GM21528 (cell line): ENCODE data around the gene XYLT1.

Experiments used
- ATAC-seq: cut with Tn5 transposase; IDR thresholded peaks from one replicate; pipeline ENCODE4 v1.9.1; 2021; ENCODE audit warnings: mild to moderate bottlenecking, moderate library complexity; ENCODE audit not compliant: unreplicated experiment, low FRiP score

Gene XYLT1

GRCh38 chr16:17377360-17378324, 93.1 kb downstream of the XYLT1 start:
- no peak for ATAC-seq

GRCh38 chr16:17375461-17376304, 95.1 kb downstream of the XYLT1 start:
- no peak for ATAC-seq

DNA sequence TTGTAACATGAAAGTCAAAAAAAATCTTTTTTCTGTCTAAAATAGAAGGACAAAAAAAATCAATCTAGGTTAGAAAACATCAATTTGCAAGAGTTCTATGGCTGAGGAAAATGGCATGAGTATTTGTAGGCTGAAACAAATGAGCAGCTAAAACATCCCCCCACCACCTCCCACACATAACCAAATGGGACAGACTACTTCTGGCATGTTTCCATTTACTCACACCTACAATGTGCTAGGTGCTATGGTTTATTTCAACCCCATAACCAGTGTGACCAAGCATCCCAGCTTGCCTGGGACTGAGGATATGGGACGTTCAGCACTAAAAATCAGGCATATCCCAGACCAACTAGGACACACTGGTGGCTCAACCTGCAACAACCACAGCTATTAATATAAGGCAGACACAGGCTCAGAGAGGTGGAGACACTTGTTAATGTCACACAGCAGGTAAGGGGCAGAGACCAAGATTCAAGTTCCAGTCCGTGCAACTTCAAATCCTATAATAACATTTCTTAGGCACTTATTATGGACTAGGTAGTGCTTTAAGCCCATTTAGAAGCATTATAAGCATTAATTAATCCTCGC, 96.0 kb downstream of the XYLT1 start:
- ATAC-seq: no peak

- ATAC-seq: no peak
Observed at GRCh38 chr16:17373533-17373932, 97.2 kb downstream of the XYLT1 start.

- no peak for ATAC-seq
Observed at GRCh38 chr16:17372386-17372785, 98.4 kb downstream of the XYLT1 start.

- no peak for ATAC-seq
Observed at GRCh38 chr16:17371299-17371698, 99.5 kb downstream of the XYLT1 start.

GRCh38 chr16:17370731-17371285, 100.0 kb downstream of the XYLT1 start:
- ATAC-seq: no peak

DNA sequence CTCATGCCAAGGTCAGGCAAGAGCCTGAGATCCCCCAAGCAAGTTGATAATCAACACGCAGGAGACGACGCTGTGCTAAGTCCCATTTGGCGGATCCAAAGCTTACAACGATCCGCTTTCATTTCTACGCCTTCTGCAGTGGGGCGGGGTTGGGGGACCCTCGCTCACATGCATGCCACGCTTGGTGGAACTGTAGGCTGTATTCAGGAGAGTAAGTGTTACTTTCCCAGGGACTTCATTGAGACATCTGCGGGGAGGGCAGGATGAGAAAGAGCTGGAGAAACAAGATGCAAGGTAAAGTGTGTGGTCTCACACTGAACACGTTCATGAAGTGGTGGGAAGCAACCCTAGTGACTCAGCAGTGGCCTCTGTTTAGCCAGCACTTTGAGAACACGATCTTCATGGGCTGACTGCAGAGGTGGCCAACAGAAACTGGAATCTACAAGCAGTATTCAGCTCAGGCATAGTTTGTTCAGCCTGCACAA, 100.5 kb downstream of the XYLT1 start:
- no peak for ATAC-seq

DNA sequence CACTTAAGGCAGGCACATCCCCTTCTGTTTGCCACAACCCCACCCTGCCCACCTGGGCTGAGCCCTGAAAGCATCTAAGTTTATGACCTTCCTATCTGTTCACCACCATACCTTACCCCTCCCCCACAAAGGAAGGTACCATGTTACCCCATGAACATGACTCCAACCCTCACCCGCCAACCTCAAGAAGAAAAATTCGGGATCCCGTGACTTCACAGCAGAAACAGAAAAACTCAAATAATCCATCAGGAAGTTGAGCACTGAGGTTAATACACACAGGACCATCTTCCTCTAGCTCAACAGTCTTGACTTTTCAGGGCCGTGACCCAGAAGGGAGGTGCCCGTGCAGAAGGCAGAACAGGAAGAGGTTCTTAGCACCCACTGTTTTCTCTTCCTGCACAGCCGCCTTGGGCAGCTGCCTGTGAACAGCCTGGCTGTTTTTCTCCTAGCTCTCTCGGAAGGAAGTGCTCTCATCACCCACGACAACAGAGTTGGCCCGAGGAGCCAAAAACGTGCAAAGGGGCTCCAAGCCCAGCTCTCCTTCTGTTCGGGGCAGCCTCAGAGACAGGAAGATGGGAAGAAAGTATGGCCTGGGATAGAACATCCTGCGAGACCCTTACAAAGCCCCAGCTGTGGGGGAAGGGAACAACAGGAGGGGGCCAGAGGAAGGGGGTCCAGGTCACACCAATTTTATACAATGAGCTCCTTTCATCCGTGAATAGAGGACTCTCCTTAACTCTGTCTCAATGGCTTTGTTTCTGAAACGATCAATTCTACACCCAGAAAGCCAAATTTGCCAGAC, 101.1 kb downstream of the XYLT1 start:
- peak; percentile 88 for ATAC-seq

GRCh38 chr16:17368951-17369350, 101.8 kb downstream of the XYLT1 start:
- ATAC-seq: no peak

GRCh38 chr16:17368446-17368845, 102.3 kb downstream of the XYLT1 start:
- no peak for ATAC-seq

- ATAC-seq: no peak
Observed at GRCh38 chr16:17367923-17368322, 102.8 kb downstream of the XYLT1 start.

- no peak for ATAC-seq
Observed at GRCh38 chr16:17367036-17367435, 103.7 kb downstream of the XYLT1 start.

DNA sequence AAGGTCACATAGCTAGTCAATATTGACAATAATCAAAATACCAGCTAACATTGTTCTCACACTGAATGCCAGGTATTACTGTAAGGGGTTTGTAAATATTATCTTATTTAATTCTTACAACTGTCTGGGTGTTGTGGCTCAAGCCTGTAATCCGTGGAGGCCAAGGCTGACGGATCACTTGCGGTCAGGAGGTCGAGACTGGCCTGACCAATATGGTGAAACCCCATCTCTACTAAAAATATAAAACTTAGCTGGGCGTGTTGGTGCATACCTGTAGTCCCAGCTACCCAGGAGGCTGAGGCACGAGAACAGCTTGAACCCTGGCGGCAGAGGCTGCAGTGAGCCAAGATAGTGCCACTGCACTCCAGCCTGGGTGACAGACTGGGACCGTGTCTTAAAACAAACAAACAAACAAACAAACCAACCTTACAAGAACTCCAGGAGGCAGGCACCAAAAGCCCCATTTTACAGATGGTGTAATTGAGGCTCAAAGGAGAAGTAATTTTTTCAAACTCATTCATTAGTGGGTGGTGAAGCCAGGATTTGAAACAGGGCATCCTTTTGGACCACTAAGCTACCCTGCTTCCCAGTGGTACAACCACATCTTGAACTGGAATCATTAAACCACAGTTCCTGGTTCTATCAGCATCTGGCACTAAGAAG, 104.3 kb downstream of the XYLT1 start:
- no peak for ATAC-seq

DNA sequence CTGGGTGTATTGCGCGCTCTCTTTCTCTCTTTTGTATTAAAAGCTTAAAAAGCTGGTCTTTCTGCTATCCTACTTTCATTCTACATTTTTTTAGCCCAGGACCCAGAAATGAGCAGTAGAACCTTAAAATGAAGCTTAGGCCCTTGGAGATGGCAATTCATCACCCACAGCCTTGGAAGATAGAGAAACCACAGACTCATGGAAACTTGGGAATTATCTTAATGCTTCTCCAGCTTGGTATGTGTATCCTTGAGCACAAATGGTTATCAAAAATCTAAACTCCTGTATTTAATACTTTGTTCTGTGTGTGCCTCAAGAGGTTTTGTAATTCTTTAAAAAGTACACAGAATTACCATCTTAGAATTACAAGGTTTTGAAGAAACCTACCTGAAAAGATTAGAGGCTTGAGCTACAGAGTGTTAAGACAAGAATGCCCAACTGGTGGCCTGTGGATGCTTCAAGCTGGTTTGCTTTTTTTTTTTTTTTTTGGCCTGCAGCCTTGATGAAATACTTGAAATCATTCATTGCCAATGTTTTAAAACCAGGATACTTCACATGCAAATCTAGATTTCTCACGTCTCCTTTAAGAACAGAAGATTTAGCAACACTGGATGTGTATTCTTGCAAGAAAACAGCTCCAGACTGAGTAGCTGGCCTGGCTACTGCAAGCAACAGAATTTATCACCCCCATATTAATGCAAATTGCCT, 105.0 kb downstream of the XYLT1 start:
- ATAC-seq: no peak

DNA sequence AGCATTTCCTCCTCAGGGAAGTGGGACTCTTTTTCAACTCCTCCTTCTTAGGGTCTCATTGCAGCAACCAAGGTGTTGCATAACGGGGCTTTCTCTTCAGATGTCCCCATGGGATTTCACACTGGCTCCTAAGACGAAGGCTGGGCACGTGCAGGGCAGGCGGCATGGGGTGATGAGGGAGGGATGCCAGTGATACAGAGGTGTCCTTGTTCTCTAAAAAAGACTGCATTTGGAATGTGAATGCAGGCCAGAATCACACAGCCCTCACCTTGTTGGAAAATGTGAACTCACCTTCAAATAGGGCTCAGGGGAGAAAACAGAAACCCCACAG, 105.6 kb downstream of the XYLT1 start:
- no peak for ATAC-seq

- no peak for ATAC-seq
Observed at GRCh38 chr16:17364319-17365210, 106.2 kb downstream of the XYLT1 start.

- no peak for ATAC-seq
Observed at GRCh38 chr16:17362946-17363345, 107.8 kb downstream of the XYLT1 start.
